ENCODE measurements around the gene NHSL2. TPM values are rescaled to one million over a fixed set of nuclear protein-coding genes. Genes with fewer than 3 reads are reported as not detected.
"Not testable (repeated sequence)": the region's sequence is repeated elsewhere in the genome, so short reads cannot be mapped to it uniquely, and the experiment has no call there.

NHSL2 gene
- total RNA-seq, 1 experiment from 2014 or later: not detected

DNA sequence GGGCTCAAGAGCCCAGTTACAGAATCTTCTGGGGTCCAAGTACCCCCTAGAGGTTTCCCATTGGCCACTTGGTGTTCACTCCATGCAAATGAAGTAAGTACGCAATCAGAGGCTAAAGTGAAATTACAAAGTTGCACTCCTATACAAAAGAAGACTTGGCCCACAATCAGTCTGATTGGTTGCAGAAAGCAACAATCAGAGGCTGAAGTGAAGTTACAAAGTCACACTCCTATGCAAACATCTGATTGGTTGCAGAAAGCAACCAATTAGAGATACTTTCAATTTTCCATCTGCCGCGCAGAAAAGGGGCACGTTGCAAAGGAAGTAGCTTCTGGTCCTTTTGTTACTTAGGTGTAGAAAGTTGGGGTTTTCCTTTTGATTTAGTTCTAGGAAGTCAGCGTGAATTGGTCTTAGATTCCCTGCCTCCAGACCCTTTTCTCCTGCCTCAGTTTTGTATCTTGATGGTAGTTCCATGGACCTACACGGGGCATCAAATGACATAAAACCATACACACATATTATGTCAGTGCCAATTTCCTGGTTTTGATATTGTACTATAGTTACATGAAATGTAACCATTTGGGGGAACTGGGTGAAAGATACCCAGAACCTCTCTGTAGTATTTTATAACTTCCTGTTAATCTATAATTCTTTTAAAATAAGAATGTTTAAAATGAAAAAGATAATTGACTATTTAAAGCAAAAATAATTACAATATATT, 258.5 kb downstream of the NHSL2 start:
- no peak for DNase-seq (ENCODE audit: low spot score)

GRCh38 chrX:72176289-72176688, 265.6 kb downstream of the NHSL2 start:
- DNase-seq (ENCODE audit: low spot score): not testable (repeated sequence)

DNA sequence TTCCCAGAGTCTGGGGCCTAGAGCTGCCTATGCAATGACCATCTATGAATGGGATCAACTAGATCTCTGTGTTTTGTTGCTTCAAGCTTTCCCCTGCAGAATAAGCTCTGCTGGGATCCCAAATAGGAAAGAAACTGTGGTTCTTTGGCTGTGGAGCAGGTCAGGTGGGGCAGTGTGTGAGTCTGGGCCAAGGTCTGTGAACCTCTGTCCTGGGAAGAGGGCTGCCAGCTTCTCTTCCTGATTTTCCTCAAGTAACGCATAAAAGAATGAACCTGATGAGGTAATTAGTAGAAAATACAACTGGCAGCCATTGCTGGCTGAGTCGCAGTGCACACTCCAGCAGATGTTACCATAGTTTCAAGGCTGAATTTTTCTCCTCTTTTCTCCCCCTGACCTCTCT, 266.3 kb downstream of the NHSL2 start:
- no peak for DNase-seq (ENCODE audit: low spot score)

DNA sequence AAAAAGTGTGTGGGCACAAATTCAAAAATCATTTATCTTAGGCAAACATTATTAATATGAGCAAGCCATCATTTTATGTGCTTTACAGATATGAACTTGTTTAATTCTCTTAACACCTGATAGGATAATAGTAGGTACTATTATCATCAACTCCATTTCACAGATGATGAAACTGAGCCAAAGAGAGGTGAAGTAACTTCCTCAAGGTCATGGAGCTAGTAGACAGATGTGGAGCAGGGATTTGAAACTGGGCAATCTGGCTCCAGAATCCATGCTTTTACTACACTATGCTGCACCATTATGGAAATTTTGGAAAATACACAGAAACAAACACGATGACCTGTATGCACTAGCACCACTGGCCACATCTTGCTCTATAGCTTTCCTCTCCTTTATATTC, 269.9 kb downstream of the NHSL2 start:
- no peak for DNase-seq (ENCODE audit: low spot score)

- peak; percentile 97 for DNase-seq (ENCODE audit: low spot score)
Measured at GRCh38 chrX:72181178-72182125, 270.8 kb downstream of the NHSL2 start, which contains the start of gene PIN4. TSS of gene PIN4 (plus strand) at chrX:72181757. CDS start at chrX:72181786, 29 bp downstream.

- DNase-seq (ENCODE audit: low spot score): no peak
Measured at GRCh38 chrX:72182924-72183323, 272.3 kb downstream of the NHSL2 start.

DNA sequence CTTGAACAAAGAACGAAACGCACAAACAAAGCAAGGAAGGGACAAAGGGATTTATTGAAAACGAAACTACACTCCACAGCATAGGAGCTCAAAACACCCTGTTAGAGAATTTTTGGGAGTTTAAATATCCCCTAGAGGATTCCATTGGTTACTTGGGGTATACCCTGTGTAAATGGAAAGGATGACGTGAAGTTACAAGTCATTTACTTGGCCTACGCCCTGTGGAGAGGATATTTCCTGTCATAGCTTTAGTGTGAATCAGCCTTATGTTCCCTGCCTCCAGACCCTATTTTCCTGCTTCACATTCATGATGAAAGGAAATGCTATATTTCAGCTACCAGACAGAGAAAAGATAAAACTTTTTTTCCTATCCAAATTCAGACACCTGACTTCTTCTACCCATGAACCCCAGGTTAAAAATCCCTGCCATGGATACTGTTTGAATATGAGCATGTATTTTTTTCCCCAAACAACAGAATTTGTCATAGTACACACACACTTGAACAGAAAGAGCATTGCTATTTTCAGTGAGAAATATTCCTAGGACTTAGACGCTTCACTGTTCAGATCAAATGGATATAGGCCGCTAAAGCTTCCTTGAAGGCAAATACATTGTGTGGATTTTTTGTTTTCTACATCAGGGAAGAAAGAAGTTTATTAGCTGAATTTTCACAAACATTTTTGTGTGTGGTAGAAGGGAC, 291.3 kb downstream of the NHSL2 start:
- no peak for DNase-seq (ENCODE audit: low spot score)

Small RNA genes lying within 50 kb of the gene (small RNA-seq; reads per million reads assigned to genes)
- not detected for gene RNU6-1078P

Other genes with a start within 250 kb of the NHSL2 start
- not detected in 2 replicates for gene CXorf49, start 192.6 kb upstream of the NHSL2 start, total RNA-seq (2014; rRNA removed; shearing (Covaris generic))
- not detected in 2 replicates for gene CXorf49B, start 147.5 kb upstream of the NHSL2 start, total RNA-seq (2014; rRNA removed; shearing (Covaris generic))
- gene RTL5, start 221.1 kb downstream of the NHSL2 start, total RNA-seq (2014; rRNA removed; shearing (Covaris generic)): not detected in 2 replicates